A549 (cell line): ENCODE results near the gene ESRP2. TPM values are rescaled to one million over a fixed set of nuclear protein-coding genes. Genes with fewer than 3 reads are reported as not detected.

Source experiments
- ATAC-seq, 2 experiments: fragments of 200-7000 bp in 1 of 2; fragments of >200 bp in 1 of 2; cut with Nextera tagmentation in 1 of 2; cut with Tn5 transposase in 1 of 2; 3 replicates each; pipeline versions ENCODE4 v1.8.0 to v1.9.1; 2018 to 2020; ENCODE audit warnings: mild to moderate bottlenecking in 1 of 2, moderate library complexity in 1 of 2
- CTCF ChIA-PET: fragments of 300-600 bp; sonication (Branson Sonifier 250); formaldehyde crosslinking; extraction: SDS; loops from one replicate; lab custom pipeline; 2021; ENCODE audit warnings: antibody characterized with exemption, inconsistent platforms; lab: Yijun Ruan, JAX
- POLR2A ChIA-PET: fragments of 350-600 bp; formaldehyde crosslinking; extraction: SDS; loops from one replicate; lab custom pipeline; 2021; ENCODE audit warnings: antibody characterized with exemption, inconsistent platforms; lab: Yijun Ruan, JAX
- DNase-seq, 2 experiments: peaks; one replicate each; pipeline versions ENCODE4 v3.0.0 to v3.0.0-alpha.2; 2011 to 2016; ENCODE audit warnings: low read depth in 1 of 2, low spot score in 1 of 2
- FAIRE-seq: peaks from 2 replicates; lab custom pipeline; 2011; peaks lifted over from hg19 to GRCh38; lab: Jason Lieb, UNC
- H3K27ac ChIP-seq, 2 experiments: fragments of >200 bp; sonication (Bioruptor Twin); formaldehyde crosslinking; 3 replicates each; pipeline ENCODE4 v1.5.1; 2016 to 2017
- H3K4me1 ChIP-seq: fragments of >200 bp; sonication (Bioruptor Twin); formaldehyde crosslinking; 3 replicates; pipeline ENCODE4 v1.6.1; 2016
- H3K4me2 ChIP-seq: fragments of >200 bp; sonication (Bioruptor Twin); formaldehyde crosslinking; 3 replicates; pipeline ENCODE4 v1.6.1; 2016
- H3K4me3 ChIP-seq: fragments of >200 bp; sonication (Bioruptor Twin); formaldehyde crosslinking; 3 replicates; pipeline ENCODE4 v1.5.1; 2016
- H3K9me3 ChIP-seq: fragments of >200 bp; sonication (Bioruptor Twin); formaldehyde crosslinking; 3 replicates; pipeline ENCODE4 v1.6.1; 2016
- BCL3 ChIP-seq: fragments of >200 bp; sonication (Bioruptor Twin); formaldehyde crosslinking; IDR thresholded peaks from 3 replicates; pipeline ENCODE4 v1.6.1; 2016
- CTCF ChIP-seq: fragments of >200 bp; sonication (Bioruptor Twin); formaldehyde crosslinking; IDR thresholded peaks from 3 replicates; pipeline ENCODE4 v1.5.1; 2016
- EHF ChIP-seq: fragments of 250-450 bp; sonication (Bioruptor Pico); IDR thresholded peaks from 2 replicates; pipeline ENCODE4 v1.5.0; 2020; ENCODE audit warnings: mild to moderate bottlenecking
- EHMT2 ChIP-seq: fragments of 200-600 bp; sonication (generic); IDR thresholded peaks from 2 replicates; pipeline ENCODE4 v1.6.1; 2016; ENCODE audit warnings: antibody characterized with exemption, low read depth, mild to moderate bottlenecking, moderate library complexity
- ELK1 ChIP-seq: fragments of 150-350 bp; IDR thresholded peaks from 2 replicates; pipeline ENCODE4 v1.6.1; 2014; ENCODE audit warnings: low read depth, mild to moderate bottlenecking, low read length
- EP300 ChIP-seq, 2 experiments: fragments of >200 bp; sonication (Bioruptor Twin); formaldehyde crosslinking; IDR thresholded peaks; 2 replicates in 1 of 2; 3 replicates in 1 of 2; pipeline ENCODE4 v1.6.1; 2016 to 2017
- FOSB ChIP-seq: fragments of 250-450 bp; sonication (Bioruptor Pico); IDR thresholded peaks from 2 replicates; pipeline ENCODE4 v1.5.0; 2020; ENCODE audit warnings: mild to moderate bottlenecking, moderate library complexity
- FOSL2 ChIP-seq, 2 experiments: fragments of 450-650 bp in 1 of 2; fragments of >200 bp in 1 of 2; sonication (Bioruptor Twin) in 1 of 2; formaldehyde crosslinking; IDR thresholded peaks; 2 replicates each; pipeline versions ENCODE4 v1.5.0 to v1.6.1; 2016 to 2020; ENCODE audit warnings: mild to moderate bottlenecking in 1 of 2, moderate library complexity in 1 of 2
- HOXB13 ChIP-seq: fragments of 250-450 bp; sonication (Bioruptor Pico); IDR thresholded peaks from 2 replicates; pipeline ENCODE4 v1.5.0; 2020; ENCODE audit warnings: low read depth, mild to moderate bottlenecking, moderate library complexity
- JUNB ChIP-seq: fragments of >200 bp; sonication (Bioruptor Twin); formaldehyde crosslinking; IDR thresholded peaks from 2 replicates; pipeline ENCODE4 v1.6.1; 2016
- KDM1A ChIP-seq: fragments of 200-600 bp; sonication (generic); IDR thresholded peaks from 2 replicates; pipeline ENCODE4 v1.6.1; 2016; ENCODE audit warnings: low read depth, mild to moderate bottlenecking
- MAFK ChIP-seq: fragments of 450-650 bp; IDR thresholded peaks from 2 replicates; pipeline ENCODE4 v1.6.1; 2014; ENCODE audit not compliant: partially characterized antibody
- MAX ChIP-seq: IDR thresholded peaks from 2 replicates; pipeline ENCODE4 v1.6.1; 2012
- NPAS2 ChIP-seq: fragments of 250-450 bp; sonication (Bioruptor Pico); IDR thresholded peaks from 2 replicates; pipeline ENCODE4 v1.8.0; 2022; ENCODE audit warnings: mild to moderate bottlenecking, moderate library complexity, borderline replicate concordance
- POLR2A ChIP-seq: IDR thresholded peaks from 2 replicates; pipeline ENCODE4 v1.6.1; 2012; ENCODE audit warnings: mild to moderate bottlenecking, low read length
- POLR2AphosphoS2 ChIP-seq: conservative IDR thresholded peaks from 2 replicates; pipeline ENCODE4 v1.6.1; 2012; ENCODE audit warnings: low read length, improper control_type of control experiment, inconsistent platforms
- RAD21 ChIP-seq, 2 experiments: fragments of >200 bp in 1 of 2; sonication (Bioruptor Twin) in 1 of 2; formaldehyde crosslinking in 1 of 2; IDR thresholded peaks in 1 of 2; conservative IDR thresholded peaks in 1 of 2; 2 replicates in 1 of 2; 3 replicates in 1 of 2; pipeline ENCODE4 v1.6.1; 2012 to 2018; ENCODE audit warnings: inconsistent platforms in 1 of 2
- RARB ChIP-seq: fragments of 250-450 bp; sonication (Bioruptor Pico); IDR thresholded peaks from 2 replicates; pipeline ENCODE4 v1.8.0; 2021; ENCODE audit warnings: mild to moderate bottlenecking, moderate library complexity
- RNF2 ChIP-seq: fragments of 200-600 bp; sonication (generic); IDR thresholded peaks from 2 replicates; pipeline ENCODE4 v1.6.1; 2016; ENCODE audit warnings: low read depth, mild to moderate bottlenecking, antibody characterized with exemption, moderate library complexity, borderline replicate concordance
- SREBF2 ChIP-seq: fragments of 450-650 bp; IDR thresholded peaks from 2 replicates; pipeline ENCODE4 v1.6.1; 2014; ENCODE audit warnings: mild to moderate bottlenecking, moderate library complexity
- ZFP36 ChIP-seq: fragments of 450-650 bp; IDR thresholded peaks from 2 replicates; pipeline ENCODE4 v1.6.1; 2014; ENCODE audit warnings: borderline replicate concordance; ENCODE audit not compliant: partially characterized antibody
- WGBS: methylation state at CpG from one replicate; pipeline ENCODE4 v1.1.6; 2017; ENCODE audit errors: missing lambda C conversion rate; 5-methylcytosine and 5-hydroxymethylcytosine counted together
- polyA plus RNA-seq, 4 experiments: library from polyadenylated mRNA; depleted of rRNA in 3 of 4; stranded (reverse); fragments of >200 nt; fragmentation: RNase III in 1 of 4; extraction: RNeasy Plus Mini Kit Qiagen cat#74134 plus additional on column Dnase treatment in 1 of 4; gene quantifications; 2 replicates in 3 of 4; 3 replicates in 1 of 4; pipeline ENCODE4 v1.2.3, GENCODE V29; 2011 to 2017

Gene ESRP2
- polyA plus RNA-seq, 2 of the 4 experiments (the other 2 are of a cell fraction): 0.08 to 0.09 TPM

GRCh38 chr16:68215302-68215701 lies 20.6 kb downstream of the ESRP2 start (continued):
- TF ChIP-seq CTCF (no peak), POLR2AphosphoS2 (no peak), ELK1 (no peak), BCL3 (no peak), FOSB (CRISPR knock-in tag) (no peak), EHF (no peak), POLR2A (no peak), JUNB (no peak)

- 92% methylated on average over 3 of the region's 3 CpGs for WGBS
- DNase-seq (no peak), ATAC-seq (no peak), FAIRE-seq (no peak)
- TF ChIP-seq RNF2: no peak
- no peak for TF ChIP-seq EHF
- TF ChIP-seq MAX: no peak
- TF ChIP-seq ZFP36: no peak
- no peak for TF ChIP-seq RAD21 (conservative IDR thresholded peaks at IDR 0.05 in 1 of 2, IDR thresholded peaks at IDR 0.05 in 1 of 2)
- no peak for TF ChIP-seq FOSL2 (IDR thresholded peaks at IDR 0.05)
- TF ChIP-seq FOSL2 (CRISPR knock-in tag; IDR thresholded peaks at IDR 0.05): no peak
- TF ChIP-seq RARB: no peak
- TF ChIP-seq POLR2A: no peak
- TF ChIP-seq NPAS2 (CRISPR knock-in tag): no peak
- no peak for TF ChIP-seq MAFK
- TF ChIP-seq EHMT2: no peak
- TF ChIP-seq HOXB13 (CRISPR knock-in tag): no peak
- no peak for TF ChIP-seq FOSB (CRISPR knock-in tag)
- no peak for TF ChIP-seq SREBF2
- no peak for TF ChIP-seq KDM1A
- TF ChIP-seq ELK1: no peak
- no peak for TF ChIP-seq POLR2AphosphoS2
- no peak for TF ChIP-seq EP300 (IDR thresholded peaks at IDR 0.05)
- H3K27ac ChIP-seq: no peak overlapping the region
- H3K4me1 ChIP-seq: no peaks in the 10 kb centered on the region
- ChIA-PET POLR2A (no interaction called here), CTCF (interaction anchor here (1.3 to 1.4 kb wide), 3 partner anchors 14 to 174 kb away, joined by 4 to 5 read pairs (median 4); no protein-coding TSS in a partner anchor)
- H3K4me2 ChIP-seq: no peak overlapping the region
- no peak overlapping the region for H3K4me3 ChIP-seq
- no peaks in the 10 kb centered on the region for H3K9me3 ChIP-seq
Observed at GRCh38 chr16:68214726-68215125, 21.2 kb downstream of the ESRP2 start.
